Upper lobe of right lung (tissue), 1 donor: ENCODE results near the gene VPS37D. TPM values are rescaled to one million over a fixed set of nuclear protein-coding genes. Genes with fewer than 3 reads are reported as not detected.

Source experiments
- ATAC-seq: fragments of 200-7000 bp; cut with Tn5 transposase; one replicate; pipeline ENCODE4 v1.9.1; 2020; ENCODE audit warnings: mild to moderate bottlenecking, moderate library complexity
- DNase-seq: peaks from one replicate; pipeline ENCODE4 v3.0.0-alpha.2; 2020
- H3K27ac ChIP-seq: fragments of 200-600 bp; one replicate; pipeline ENCODE4 v1.8.0; 2022
- H3K27me3 ChIP-seq: fragments of 200-600 bp; one replicate; pipeline ENCODE4 v1.8.0; 2022; ENCODE audit warnings: mild to moderate bottlenecking
- H3K36me3 ChIP-seq: fragments of 200-600 bp; one replicate; pipeline ENCODE4 v1.8.0; 2022
- H3K4me1 ChIP-seq: fragments of 200-600 bp; one replicate; pipeline ENCODE4 v1.8.0; 2022
- H3K4me3 ChIP-seq: fragments of 200-600 bp; one replicate; pipeline ENCODE4 v1.8.0; 2022; ENCODE audit warnings: mild to moderate bottlenecking
- H3K9me3 ChIP-seq: fragments of 200-600 bp; one replicate; pipeline ENCODE4 v1.8.0; 2022
- intact Hi-C: fragments of 100-400 bp; cut with DNase I; formaldehyde crosslinking; loops from one replicate; pipeline ENCODE4 v1.11.0; 2022
- total RNA-seq: library from RNA; stranded (reverse); fragmentation: NEBNext Ultra II Directional; extraction: Animal tissue kit (Norgen Biotek cat#: 25700); gene quantifications from one replicate; pipeline ENCODE4 v1.2.1, GENCODE V29; 2021
- TF ChIP-seq, protein P1 (sequence below): fragments of 200-600 bp; IDR thresholded peaks from one replicate; pipeline ENCODE4 v1.8.0; 2022; ENCODE audit warnings: antibody characterized with exemption
- donor health status: DM: no; HTN: yes; CAD: no; lungs with severe emphysema.

VPS37D gene
- total RNA-seq, 1 donor from 2014 or later: 1.4 TPM

DNA sequence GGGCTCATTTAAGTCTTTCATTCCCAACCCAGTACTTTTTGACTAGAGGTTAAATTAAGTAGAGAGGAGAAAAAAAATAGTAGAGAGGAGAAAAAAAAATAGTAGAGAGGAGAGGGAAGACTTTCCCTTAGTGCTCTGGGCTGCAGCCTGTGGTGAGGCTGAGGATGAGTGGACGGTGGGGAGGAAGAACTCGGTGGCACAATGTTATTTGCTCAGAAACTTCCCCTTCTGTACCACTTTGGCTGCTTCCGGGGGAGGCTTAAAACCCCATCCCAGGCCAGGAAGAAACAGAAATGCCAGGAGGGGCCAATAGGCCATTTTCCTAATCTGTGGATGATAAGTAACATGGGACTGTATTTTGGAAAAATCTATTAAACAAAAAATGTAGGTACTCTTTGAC is 28.7 kb upstream of the VPS37D start:
- Histone ChIP-seq H3K27me3 (peaks cover 9% of the 10 kb centered on the region), H3K4me1 (no peaks in the 10 kb centered on the region), H3K9me3 (no peaks in the 10 kb centered on the region), H3K27ac (no peak overlapping the region), H3K36me3 (no peaks in the 10 kb centered on the region), H3K4me3 (no peak overlapping the region)
- intact Hi-C loops: no loop called here
- DNase-seq: no peak
- no peak for ATAC-seq
- TF ChIP-seq, protein P1, sequence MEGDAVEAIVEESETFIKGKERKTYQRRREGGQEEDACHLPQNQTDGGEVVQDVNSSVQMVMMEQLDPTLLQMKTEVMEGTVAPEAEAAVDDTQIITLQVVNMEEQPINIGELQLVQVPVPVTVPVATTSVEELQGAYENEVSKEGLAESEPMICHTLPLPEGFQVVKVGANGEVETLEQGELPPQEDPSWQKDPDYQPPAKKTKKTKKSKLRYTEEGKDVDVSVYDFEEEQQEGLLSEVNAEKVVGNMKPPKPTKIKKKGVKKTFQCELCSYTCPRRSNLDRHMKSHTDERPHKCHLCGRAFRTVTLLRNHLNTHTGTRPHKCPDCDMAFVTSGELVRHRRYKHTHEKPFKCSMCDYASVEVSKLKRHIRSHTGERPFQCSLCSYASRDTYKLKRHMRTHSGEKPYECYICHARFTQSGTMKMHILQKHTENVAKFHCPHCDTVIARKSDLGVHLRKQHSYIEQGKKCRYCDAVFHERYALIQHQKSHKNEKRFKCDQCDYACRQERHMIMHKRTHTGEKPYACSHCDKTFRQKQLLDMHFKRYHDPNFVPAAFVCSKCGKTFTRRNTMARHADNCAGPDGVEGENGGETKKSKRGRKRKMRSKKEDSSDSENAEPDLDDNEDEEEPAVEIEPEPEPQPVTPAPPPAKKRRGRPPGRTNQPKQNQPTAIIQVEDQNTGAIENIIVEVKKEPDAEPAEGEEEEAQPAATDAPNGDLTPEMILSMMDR: no peak

GRCh38 chr7:73642834-73643233 is 24.8 kb upstream of the VPS37D start:
- Histone ChIP-seq H3K27me3 (peaks cover 13% of the 10 kb centered on the region), H3K36me3 (no peaks in the 10 kb centered on the region), H3K27ac (no peak overlapping the region), H3K4me3 (no peak overlapping the region), H3K4me1 (peaks cover under 1% of the 10 kb centered on the region), H3K9me3 (no peaks in the 10 kb centered on the region)
- intact Hi-C loops: no loop called here
- DNase-seq (no peak), ATAC-seq (no peak)
- TF ChIP-seq, protein P1: no peak

DNA sequence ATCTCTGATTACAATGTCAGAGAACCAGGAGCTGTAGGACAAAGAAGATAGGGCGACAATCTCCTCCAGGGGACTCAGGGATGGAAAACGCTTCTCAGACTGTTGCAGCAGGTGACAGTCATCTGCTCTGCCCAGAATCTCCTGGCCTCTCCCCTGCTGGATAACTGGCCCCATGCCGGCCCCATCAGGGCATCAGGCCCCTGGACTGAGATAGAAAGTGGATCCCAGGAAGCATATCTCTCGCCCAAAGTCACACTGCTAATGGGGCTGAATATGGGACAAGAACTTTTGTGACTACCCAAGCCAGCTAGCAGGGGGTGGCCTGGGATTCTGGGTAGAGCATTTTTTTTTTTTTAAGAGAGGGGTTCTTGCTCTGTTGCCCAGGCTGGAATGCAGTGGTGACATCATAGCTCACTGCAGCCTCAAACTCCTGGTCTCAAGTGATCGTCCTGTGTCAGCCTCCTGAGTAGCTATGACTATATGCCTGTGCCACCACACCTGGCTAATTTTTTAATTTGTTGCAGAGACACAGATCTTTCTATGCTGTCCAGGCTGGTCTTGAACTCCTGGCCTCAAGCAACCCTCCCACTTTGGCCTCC is 22.8 kb upstream of the VPS37D start:
- Histone ChIP-seq H3K36me3 (no peaks in the 10 kb centered on the region), H3K4me3 (no peak overlapping the region), H3K27ac (no peak overlapping the region), H3K27me3 (peaks cover 21% of the 10 kb centered on the region), H3K4me1 (peaks cover 3% of the 10 kb centered on the region), H3K9me3 (no peaks in the 10 kb centered on the region)
- no peak for DNase-seq
- intact Hi-C loops: no loop called here
- TF ChIP-seq, protein P1: no peak
- ATAC-seq: no peak

- no peaks in the 10 kb centered on the region for H3K36me3 ChIP-seq
- intact Hi-C loops: no loop called here
- no peak overlapping the region for H3K27ac ChIP-seq
- H3K27me3 ChIP-seq: peaks cover 23% of the 10 kb centered on the region
- no peak overlapping the region for H3K4me3 ChIP-seq
- no peak for DNase-seq
- ATAC-seq: peak; percentile 10
- TF ChIP-seq, protein P1: no peak
- H3K4me1 ChIP-seq: peaks cover 3% of the 10 kb centered on the region
- no peaks in the 10 kb centered on the region for H3K9me3 ChIP-seq
These were observed 21.9 kb upstream of the VPS37D start for GRCh38 chr7:73645643-73646174.

GRCh38 chr7:73646785-73647724 is 20.6 kb upstream of the VPS37D start:
- Histone ChIP-seq H3K4me1 (peaks cover 3% of the 10 kb centered on the region), H3K36me3 (no peaks in the 10 kb centered on the region), H3K9me3 (no peaks in the 10 kb centered on the region), H3K27ac (no peak overlapping the region), H3K27me3 (peaks cover 30% of the 10 kb centered on the region), H3K4me3 (no peak overlapping the region)
- intact Hi-C loops: no loop called here
- TF ChIP-seq, protein P1: no peak
- ATAC-seq (no peak), DNase-seq (no peak)
